ENCODE measurements around the gene NOP9.
"Not testable (repeated sequence)": the region's sequence is repeated elsewhere in the genome, so short reads cannot be mapped to it uniquely, and the experiment has no call there.

Gene NOP9

GRCh38 chr14:24330973-24331674, 31.5 kb downstream of the NOP9 start:
- DNase-seq, result no peak

GRCh38 chr14:24331731-24332267, 32.1 kb downstream of the NOP9 start:
- no peak for DNase-seq

- DNase-seq, result peak; percentile 42
Observed at GRCh38 chr14:24332268-24332993, 32.8 kb downstream of the NOP9 start.

DNA sequence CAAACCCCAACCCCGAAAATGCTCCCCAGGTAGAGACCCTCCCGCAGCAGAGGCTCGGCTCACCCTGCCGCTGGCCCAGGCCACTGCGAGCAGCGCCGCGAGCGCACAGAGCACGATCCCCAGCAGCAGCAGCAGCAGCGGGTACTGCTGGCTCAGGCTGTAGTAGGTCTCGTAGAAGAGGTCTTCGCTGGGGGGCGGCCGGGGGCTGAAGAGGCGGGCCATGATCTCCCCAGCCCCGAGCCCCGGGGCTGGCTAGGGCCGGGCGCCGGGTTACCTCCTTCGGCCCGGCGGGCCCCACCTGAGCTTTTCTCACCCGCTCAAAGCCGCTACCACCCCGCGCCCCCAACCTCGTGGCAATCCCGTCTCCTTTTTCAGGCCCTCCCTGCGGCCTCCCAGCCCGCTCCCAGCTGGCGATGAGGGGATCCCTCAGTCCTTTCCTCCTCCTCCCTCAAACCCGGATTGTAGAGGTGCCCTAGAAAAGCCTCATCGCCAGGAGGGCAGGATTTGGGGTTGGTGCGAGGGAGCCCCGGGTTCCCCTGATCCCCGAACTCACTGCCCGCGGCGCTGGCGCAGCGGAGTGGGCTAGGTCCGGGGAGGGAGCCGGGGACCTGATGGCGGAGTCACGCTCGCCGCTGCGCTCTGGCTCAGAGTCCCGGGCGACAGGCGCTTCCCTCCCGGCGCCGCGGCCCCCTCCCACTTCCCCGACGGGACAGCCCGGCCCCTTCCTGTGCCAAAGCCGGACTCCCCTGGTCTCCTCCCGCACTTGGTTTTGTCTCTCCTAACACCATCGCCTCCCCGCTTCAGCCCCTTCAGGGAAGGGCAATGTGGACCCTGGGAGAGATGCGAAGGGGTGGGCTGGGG, 35.0 kb downstream of the NOP9 start, which contains the start of gene ADCY4:
Gene ADCY4 (minus strand): TSS at position 641 of the 861 bp plus-strand sequence. CDS start 419 bp downstream, at position 222.
- DNase-seq, result no peak

- no peak for DNase-seq
Observed at GRCh38 chr14:24335461-24336171, 36.0 kb downstream of the NOP9 start.

DNA sequence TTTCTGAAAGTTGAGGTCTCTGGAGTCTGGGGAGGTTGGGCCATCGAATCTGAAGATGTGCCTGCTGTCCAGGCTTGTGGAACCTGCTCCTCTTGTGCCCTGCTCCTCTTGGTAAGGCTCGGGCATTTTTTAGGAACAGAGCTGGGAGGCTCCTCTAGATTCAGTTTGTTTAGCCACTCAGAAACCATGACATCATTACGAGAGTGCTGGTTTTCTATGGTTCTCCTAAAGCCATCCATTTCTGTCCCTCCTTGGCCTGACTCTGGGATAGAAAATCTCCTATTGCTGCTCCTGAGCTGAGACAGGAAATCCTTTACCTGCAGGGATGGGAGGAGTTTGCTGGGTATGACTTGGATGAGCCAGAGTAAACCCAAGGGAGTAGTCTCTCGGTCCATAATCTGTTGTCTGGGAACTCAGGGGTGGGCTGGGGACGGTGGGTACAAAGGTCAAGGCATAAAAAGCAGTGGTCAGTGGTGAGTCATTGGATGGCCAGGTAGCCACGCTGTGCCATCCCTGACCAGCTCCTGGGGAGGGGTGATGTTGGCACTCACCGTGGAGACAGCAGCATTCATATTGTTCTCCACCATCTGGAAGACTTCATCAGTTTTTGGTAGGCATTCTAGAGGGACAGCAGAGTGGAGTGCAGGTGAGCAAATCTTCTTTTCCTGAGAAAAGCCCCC, 37.6 kb downstream of the NOP9 start:
- DNase-seq, result no peak

GRCh38 chr14:24337824-24338175, 38.1 kb downstream of the NOP9 start:
- DNase-seq, result no peak

DNA sequence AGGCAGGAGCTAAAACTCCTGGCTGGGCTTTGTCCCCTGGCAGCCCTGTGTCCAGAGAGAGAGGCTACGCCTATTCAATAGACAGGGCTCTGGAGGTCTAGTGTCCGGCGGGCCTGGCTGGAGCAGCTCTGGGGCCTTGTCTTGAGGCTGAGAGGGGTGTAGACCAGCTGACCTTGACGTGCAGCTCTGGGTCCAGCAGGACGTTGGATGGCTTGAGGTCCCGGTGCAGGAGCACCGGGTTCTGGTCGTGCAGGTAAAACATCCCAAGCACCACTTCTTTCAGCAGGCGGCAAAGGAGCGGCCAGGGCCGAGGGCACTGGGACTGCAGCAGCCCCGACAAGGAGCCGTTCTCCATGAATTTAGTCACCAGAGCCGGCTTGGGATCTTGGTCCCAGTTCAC, 39.2 kb downstream of the NOP9 start:
- DNase-seq, result no peak

DNA sequence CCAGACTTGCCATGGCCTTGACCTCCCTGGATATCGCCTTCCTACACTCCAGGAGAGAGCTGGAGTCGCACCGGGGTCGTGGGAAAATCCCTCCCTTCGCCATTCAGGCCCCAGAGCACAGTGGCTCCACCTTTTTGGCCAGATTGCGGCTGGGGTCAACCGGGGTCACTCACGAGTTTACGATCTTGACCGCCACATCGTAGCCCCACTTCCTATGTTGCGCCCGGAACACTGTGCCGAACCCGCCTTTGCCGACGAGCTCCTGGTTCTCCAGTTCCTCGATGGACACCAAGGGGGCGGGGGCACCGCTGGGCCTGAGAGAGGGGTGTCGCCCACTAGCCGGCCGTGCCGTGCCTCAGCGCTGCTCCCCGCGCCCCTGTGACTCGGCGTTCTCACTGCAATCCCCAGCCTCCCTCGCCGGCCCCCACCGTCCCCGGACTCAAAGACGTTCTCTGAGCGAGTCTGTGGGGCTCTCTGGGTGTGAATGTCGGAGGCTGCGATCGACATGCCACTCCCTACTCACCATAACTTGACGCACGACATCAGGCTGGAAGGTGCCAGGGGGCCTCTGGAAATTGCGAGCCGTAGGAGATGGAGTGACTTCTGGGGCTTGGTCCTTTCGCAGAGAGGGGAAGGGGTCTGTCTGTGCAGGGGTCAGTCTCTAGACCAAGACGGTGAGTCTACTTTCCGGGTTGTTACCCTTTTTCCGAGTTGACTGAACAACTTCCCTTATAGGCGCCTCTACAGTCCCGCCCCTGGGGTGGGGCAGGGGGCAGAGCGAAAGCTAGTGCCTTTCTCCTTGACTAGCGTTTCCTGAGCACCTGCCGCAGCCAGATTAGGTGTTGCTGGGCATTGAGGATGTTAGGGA, 39.9 kb downstream of the NOP9 start, which contains the start of gene RIPK3:
Gene RIPK3 (minus strand): TSS at position 708 of the 868 bp plus-strand sequence. CDS start 165 bp downstream, at position 543.
- DNase-seq, result no peak

DNA sequence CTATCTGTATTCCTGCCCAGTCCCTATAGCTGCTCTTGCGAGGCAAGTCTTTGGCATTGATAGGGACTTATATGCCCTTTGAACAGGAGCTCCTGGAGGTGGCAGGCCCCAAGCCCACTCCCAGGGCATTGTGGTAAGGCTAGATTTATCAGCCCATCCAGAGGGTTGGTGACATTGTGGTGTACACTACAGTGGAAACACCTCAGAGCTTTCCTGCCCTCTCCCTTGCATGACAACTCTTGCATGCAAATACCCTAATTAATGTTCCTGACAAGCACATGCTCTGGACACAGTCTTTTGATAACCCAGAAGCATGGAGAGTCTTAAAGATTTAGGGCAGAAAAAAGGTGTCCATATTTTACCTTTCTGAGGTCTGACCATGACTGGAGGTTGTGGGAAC, 41.0 kb downstream of the NOP9 start:
- no peak for DNase-seq

GRCh38 chr14:24342889-24343288, 43.2 kb downstream of the NOP9 start:
- DNase-seq, result no peak

- no peak for DNase-seq
Observed at GRCh38 chr14:24343795-24344660, 44.4 kb downstream of the NOP9 start.

GRCh38 chr14:24347134-24347533, 47.5 kb downstream of the NOP9 start:
- no peak for DNase-seq

DNA sequence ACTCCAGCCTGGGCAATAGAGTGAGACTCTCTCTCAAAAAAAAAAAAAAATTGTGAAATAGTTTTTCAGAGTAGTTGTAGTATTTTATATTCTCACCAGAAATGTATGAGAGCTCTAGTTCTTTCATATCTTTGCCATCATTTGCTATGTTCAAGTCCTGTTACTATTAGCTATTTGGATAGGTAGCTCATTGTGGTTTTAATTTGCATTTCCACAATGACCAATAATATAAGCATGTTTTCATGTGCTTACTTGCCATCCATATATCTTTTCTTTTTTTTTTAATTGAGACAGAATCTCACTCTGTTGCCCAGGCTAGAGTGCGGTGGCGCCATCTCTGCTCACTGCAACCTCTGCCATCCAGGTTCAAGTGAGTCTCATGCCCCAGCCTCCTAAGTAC, 48.5 kb downstream of the NOP9 start:
- DNase-seq, result no peak

GRCh38 chr14:24349742-24350141, 50.1 kb downstream of the NOP9 start:
- no peak for DNase-seq

DNA sequence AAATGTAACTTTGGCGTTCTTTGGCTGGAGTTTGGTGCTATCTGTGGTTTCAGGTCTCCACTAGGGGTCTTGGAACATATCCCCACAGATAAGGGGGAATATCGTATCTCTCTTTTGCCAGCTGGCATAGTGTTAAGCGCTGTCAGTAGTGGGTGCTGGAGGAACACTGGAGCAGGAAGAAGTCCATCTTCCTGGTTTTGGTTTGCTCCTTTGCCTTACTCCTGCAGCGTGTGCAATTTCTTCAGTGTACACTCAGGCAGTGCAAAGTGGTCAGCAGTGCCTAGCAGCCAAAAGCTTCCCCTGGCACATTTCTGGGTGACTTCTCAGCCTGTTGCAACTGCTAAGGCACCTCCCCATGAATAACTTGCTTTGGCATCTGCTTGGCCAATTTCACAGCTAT, 51.9 kb downstream of the NOP9 start:
- peak; percentile 42 for DNase-seq

- peak; percentile 86 for DNase-seq
Observed at GRCh38 chr14:24353559-24354481, 54.2 kb downstream of the NOP9 start.

GRCh38 chr14:24354482-24354825, 54.8 kb downstream of the NOP9 start:
- DNase-seq, result not testable (repeated sequence)

- no peak for DNase-seq
Observed at GRCh38 chr14:24355009-24355408, 55.4 kb downstream of the NOP9 start.
